ENCODE results near the gene GET4. TPM values are rescaled to one million over a fixed set of nuclear protein-coding genes. Genes with fewer than 3 reads are reported as not detected.

GET4 gene
- total RNA-seq, 1 donor from 2014 or later, result 41.0 TPM

DNA sequence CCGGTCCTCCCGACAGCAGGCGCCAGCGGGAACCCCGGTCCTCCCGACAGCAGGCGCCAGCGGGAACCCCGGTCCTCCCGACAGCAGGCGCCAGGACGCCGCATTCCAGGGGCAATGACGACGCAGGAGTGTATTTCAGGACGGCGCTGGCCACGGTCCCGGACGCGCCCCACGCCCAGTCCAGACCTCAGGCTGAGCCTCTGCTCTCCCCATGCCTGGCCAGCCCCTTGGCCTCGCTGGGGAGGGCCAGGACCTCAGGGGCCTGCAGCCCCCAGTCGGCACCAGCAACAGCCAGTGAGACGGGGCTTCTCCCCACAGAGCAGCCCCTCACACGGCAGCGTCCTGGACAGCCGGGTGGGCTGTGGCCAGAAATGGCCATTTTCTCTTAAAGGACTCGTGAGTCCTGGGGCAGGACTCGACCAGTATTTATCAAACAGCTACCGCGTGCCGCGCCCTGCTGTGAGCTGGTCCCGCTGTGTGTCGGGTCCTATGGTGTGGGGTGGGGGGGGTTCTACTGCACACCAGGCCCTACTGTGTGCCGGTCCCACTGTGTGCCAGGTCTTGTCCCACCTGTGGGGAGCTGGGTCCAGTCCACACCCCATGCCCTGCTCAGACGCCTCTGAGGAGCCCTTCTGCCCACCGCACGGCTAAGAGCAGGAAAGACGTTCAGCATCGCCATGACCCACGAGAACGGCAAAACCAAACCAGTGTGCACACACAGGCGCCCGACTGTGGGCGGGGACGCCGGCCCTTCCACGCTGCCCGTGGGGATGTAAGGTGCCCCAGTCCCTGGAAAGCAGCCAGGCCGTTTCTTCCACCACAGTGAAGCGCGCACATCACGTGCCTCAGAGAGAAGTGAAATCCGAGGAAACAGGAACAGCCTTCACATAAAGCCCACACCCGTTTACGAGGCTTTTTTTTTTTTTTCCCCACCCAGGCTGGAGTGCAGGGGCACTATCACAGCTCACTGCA, 33.3 kb downstream of the GET4 start:
- H3K9me3 Mint-ChIP-seq, result no peaks in the 10 kb centered on the region
- peaks cover 2% of the 10 kb centered on the region for H3K27me3 Mint-ChIP-seq
- H3K4me3 Mint-ChIP-seq, result no peak overlapping the region
- H3K36me3 Mint-ChIP-seq (ENCODE audit: low read depth), result peaks cover 2% of the 10 kb centered on the region
- intact Hi-C loops (cut with micrococcal nuclease), result loop anchor here (1.0 to 5.0 kb wide), 3 partner anchors 13 to 158 kb away; partner anchors contain the start of gene ADAP1
- no peak overlapping the region for H3K27ac Mint-ChIP-seq
- H3K4me1 Mint-ChIP-seq, result peaks cover 7% of the 10 kb centered on the region
- DNase-seq, result no peak

GRCh38 chr7:910441-910861, 34.1 kb downstream of the GET4 start:
- Mint-ChIP-seq H3K36me3 (ENCODE audit: low read depth) (peaks cover 2% of the 10 kb centered on the region), H3K4me3 (no peak overlapping the region), H3K27me3 (no peaks in the 10 kb centered on the region), H3K4me1 (peaks cover 7% of the 10 kb centered on the region), H3K9me3 (no peaks in the 10 kb centered on the region), H3K27ac (peak overlapping the region; percentile 15)
- intact Hi-C loops (cut with micrococcal nuclease), result no loop called here
- no peak for DNase-seq

DNA sequence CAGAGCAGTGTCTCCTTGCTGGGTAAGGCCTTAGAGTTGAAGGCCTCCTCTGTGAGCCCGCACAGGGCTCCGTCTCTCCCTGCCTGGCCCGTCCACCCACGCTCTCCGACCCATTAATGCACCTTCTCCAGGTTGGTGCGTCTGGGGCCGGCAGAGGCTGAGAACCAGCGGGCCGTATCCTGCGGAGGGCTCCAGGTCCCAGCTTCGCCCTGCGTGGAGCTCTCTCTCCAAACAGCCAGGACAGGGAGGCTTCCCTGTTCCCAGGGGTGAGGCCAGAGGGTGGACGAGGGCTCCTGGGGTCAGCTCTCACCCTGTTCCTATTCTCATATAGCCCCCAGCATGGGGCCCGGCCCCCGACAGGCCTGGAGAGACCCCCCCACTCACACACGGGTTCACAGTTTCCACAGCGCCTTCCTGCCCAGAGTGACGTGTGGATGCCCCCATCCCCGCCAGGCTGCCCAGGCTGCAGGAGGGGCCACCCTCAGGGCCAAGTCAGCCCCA, 34.6 kb downstream of the GET4 start:
- intact Hi-C loops (cut with micrococcal nuclease), result no loop called here

GRCh38 chr7:911791-912480, 35.6 kb downstream of the GET4 start:
- DNase-seq, result no peak
- no peaks in the 10 kb centered on the region for H3K9me3 Mint-ChIP-seq
- no peak overlapping the region for H3K4me3 Mint-ChIP-seq
- H3K4me1 Mint-ChIP-seq, result peaks cover 7% of the 10 kb centered on the region
- intact Hi-C loops (cut with micrococcal nuclease), result no loop called here
- H3K36me3 Mint-ChIP-seq (ENCODE audit: low read depth), result peaks cover 2% of the 10 kb centered on the region
- no peak overlapping the region for H3K27ac Mint-ChIP-seq
- no peaks in the 10 kb centered on the region for H3K27me3 Mint-ChIP-seq

More for the DNA sequence above, 34.6 kb downstream of the GET4 start:
- Mint-ChIP-seq H3K36me3 (ENCODE audit: low read depth) (peaks cover 2% of the 10 kb centered on the region), H3K27me3 (no peaks in the 10 kb centered on the region), H3K27ac (no peak overlapping the region), H3K4me3 (no peak overlapping the region), H3K4me1 (peaks cover 7% of the 10 kb centered on the region), H3K9me3 (no peaks in the 10 kb centered on the region)
- DNase-seq, result no peak

DNA sequence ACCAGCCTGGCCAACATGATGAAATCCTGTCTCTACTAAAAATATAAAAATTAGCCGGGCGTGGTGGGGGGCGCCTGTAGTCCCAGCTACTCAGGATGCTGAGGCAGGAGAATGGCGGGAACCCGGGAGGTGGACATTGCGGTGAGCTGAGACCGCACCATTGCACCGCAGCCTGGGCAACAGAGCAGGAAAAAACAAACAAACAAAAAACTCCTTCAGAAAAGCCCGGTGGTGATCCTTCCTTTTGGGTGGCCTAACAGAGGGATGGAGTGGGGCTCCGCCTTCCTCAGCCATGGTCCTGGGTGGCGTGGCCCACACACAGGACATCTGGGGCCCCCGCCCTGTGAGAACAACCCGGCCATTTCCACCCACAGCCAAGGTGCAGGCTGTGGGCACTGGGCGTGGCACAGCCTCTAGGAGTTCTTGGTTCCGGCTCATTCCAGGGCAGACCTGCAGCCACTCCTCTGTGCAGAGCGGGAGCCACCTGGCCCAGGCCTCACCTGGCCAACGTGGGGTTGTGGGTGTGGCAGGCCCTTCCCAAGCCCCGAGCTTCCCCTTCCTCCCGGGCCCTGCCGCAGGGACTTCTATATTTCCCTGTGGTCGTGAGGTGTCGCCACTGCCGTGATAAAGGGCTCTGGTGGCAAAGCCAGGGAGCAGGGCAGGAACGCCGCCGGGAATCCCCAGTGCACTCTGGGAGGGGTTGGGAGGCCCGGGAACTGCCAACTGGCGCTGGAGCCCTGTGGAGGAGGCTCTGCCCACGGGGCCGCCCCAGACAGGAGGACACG, 37.6 kb downstream of the GET4 start:
- no peak for DNase-seq
- Mint-ChIP-seq H3K9me3 (no peaks in the 10 kb centered on the region), H3K36me3 (ENCODE audit: low read depth) (peaks cover 4% of the 10 kb centered on the region), H3K27ac (no peak overlapping the region), H3K4me1 (peaks cover 7% of the 10 kb centered on the region), H3K4me3 (no peak overlapping the region), H3K27me3 (no peaks in the 10 kb centered on the region)
- intact Hi-C loops (cut with micrococcal nuclease), result no loop called here

GRCh38 chr7:914521-915194, 38.3 kb downstream of the GET4 start:
- no peak for DNase-seq
- H3K4me3 Mint-ChIP-seq, result no peak overlapping the region
- no peaks in the 10 kb centered on the region for H3K27me3 Mint-ChIP-seq
- peaks cover 7% of the 10 kb centered on the region for H3K36me3 Mint-ChIP-seq (ENCODE audit: low read depth)
- no peaks in the 10 kb centered on the region for H3K9me3 Mint-ChIP-seq
- no peak overlapping the region for H3K27ac Mint-ChIP-seq
- intact Hi-C loops (cut with micrococcal nuclease), result no loop called here
- H3K4me1 Mint-ChIP-seq, result peaks cover 10% of the 10 kb centered on the region

DNA sequence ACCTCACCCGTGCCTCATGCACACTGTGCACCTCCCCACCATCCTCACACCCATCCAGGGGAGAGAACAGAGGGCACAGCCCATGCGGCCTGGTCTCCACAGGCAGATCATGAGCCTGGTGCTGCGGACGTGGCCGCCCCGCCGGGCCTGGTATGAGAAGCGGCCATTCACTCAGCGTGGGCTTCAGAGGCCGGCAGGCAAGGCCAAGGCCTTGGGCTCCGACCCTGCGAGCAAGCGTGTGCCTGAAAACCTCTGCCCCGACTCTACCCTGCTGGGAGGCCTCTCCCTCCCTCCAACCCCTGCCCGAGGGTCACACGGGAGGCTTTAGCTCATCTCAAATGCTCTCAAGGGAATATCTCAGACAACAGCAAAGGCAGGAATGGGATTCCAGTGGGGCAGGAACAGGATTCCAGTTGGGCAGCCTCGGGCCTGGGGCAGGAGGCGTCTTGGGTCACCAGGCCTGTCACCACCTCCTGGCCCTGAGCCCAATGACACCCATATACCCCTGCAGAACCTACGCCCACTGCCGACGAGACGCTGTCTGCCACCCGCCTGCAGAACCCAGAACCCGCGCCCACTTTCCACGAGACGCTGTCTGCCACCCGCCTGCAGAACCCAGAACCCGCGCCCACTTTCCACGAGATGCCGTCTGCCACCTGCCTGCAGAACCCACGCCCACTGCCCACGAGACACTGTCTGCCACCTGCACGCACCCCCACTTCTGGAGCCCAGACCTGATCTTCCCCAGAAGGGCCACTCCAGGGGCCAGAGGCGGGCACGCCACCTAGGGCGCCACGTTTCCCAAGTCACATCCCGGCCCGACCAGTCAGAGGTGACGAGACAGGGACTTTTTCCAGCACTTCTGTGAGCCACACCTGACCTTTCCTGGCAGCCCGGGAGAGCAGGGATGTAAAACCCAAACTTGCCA, 39.2 kb downstream of the GET4 start:
- intact Hi-C loops (cut with micrococcal nuclease), result no loop called here
- H3K4me1 Mint-ChIP-seq, result peaks cover 5% of the 10 kb centered on the region
- no peak for DNase-seq
- no peaks in the 10 kb centered on the region for H3K9me3 Mint-ChIP-seq
- no peak overlapping the region for H3K4me3 Mint-ChIP-seq
- no peaks in the 10 kb centered on the region for H3K27me3 Mint-ChIP-seq
- peaks cover 6% of the 10 kb centered on the region for H3K36me3 Mint-ChIP-seq (ENCODE audit: low read depth)
- no peak overlapping the region for H3K27ac Mint-ChIP-seq

- DNase-seq, result no peak
- no peak overlapping the region for H3K4me3 Mint-ChIP-seq
- H3K27ac Mint-ChIP-seq, result no peak overlapping the region
- H3K9me3 Mint-ChIP-seq, result no peaks in the 10 kb centered on the region
- peaks cover 13% of the 10 kb centered on the region for H3K4me1 Mint-ChIP-seq
- intact Hi-C loops (cut with micrococcal nuclease), result no loop called here
- H3K27me3 Mint-ChIP-seq, result no peaks in the 10 kb centered on the region
- peaks cover 12% of the 10 kb centered on the region for H3K36me3 Mint-ChIP-seq (ENCODE audit: low read depth)
Observed at GRCh38 chr7:916291-916941, 40.1 kb downstream of the GET4 start.

- DNase-seq, result no peak
- Mint-ChIP-seq H3K4me1 (peaks cover 16% of the 10 kb centered on the region), H3K36me3 (ENCODE audit: low read depth) (peaks cover 12% of the 10 kb centered on the region), H3K9me3 (no peaks in the 10 kb centered on the region), H3K27ac (no peak overlapping the region), H3K27me3 (no peaks in the 10 kb centered on the region), H3K4me3 (no peak overlapping the region)
- intact Hi-C loops (cut with micrococcal nuclease), result no loop called here
Observed at GRCh38 chr7:917255-918117, 41.1 kb downstream of the GET4 start.

DNA sequence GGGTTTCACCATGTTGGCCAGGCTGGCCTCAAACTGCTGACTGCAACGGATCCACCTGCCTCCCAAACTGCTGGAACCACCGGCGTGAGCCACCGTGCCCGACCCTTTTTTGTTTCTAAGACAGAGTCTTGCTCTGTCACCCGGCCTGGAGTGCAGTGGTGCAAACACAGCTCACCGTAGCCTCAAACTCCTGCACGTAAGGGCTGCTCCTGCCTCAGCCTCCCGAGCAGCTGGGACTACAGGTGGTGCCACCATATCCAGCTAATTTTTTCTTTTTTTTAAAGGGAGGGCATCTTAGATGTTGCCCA, 41.7 kb downstream of the GET4 start:
- no peak for DNase-seq
- peaks cover 19% of the 10 kb centered on the region for H3K4me1 Mint-ChIP-seq
- no peaks in the 10 kb centered on the region for H3K27me3 Mint-ChIP-seq
- H3K36me3 Mint-ChIP-seq (ENCODE audit: low read depth), result peaks cover 12% of the 10 kb centered on the region
- no peak overlapping the region for H3K4me3 Mint-ChIP-seq
- intact Hi-C loops (cut with micrococcal nuclease), result no loop called here
- H3K27ac Mint-ChIP-seq, result no peak overlapping the region
- H3K9me3 Mint-ChIP-seq, result no peaks in the 10 kb centered on the region

DNA sequence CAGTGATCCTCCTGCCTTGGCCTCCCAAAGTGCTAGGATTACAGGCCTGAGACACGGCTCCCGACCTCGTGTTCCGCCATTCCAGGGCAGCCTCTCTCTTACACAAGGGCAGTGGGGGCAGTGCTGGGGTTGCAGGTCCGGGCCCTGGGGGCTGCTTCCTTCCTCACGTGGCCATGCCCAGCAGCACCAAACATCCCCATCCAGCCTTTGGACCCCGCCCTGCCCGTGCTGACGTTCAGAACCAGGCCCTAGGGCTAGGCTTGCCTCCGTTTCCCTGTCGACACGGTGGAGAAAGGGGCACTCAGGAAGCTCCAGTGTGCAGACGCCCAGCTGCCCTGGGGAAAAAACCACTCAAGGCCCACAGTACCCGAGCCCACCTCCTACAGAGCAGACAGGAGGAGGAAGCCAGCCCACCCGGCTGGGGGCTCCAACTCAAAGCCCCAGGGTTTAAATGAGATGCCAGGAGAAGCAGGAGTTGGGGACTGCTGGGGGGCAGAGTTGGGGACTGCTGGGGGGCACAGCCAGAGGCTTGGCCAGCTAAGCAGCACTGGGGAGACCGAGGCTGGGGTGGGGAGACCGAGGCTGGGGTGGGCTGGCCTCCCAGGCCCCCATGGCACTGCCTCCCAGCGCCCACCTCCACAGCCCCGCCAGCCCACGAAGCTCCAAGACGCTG, 42.2 kb downstream of the GET4 start:
- Mint-ChIP-seq H3K27me3 (no peaks in the 10 kb centered on the region), H3K9me3 (no peaks in the 10 kb centered on the region), H3K4me1 (peaks cover 24% of the 10 kb centered on the region), H3K27ac (no peak overlapping the region), H3K36me3 (ENCODE audit: low read depth) (peaks cover 14% of the 10 kb centered on the region), H3K4me3 (no peak overlapping the region)
- DNase-seq, result no peak
- intact Hi-C loops (cut with micrococcal nuclease), result no loop called here
